Germinal center (tissue), 1 donor: Measurements from ENCODE around the gene SOWAHA.
A peak's percentile ranks its signal among the peaks of the same experiment; 100 is the strongest.

Source experiments
- DNase-seq: peaks from one replicate; pipeline ENCODE4 v3.0.0; 2012; ENCODE audit warnings: mixed read lengths, low spot score

SOWAHA gene

GRCh38 chr5:132812781-132813598, at the start of gene SOWAHA:
SOWAHA (plus strand) TSS chr5:132813302; CDS start chr5:132813622, 320 bp downstream.
- peak; percentile 33 for DNase-seq

DNA sequence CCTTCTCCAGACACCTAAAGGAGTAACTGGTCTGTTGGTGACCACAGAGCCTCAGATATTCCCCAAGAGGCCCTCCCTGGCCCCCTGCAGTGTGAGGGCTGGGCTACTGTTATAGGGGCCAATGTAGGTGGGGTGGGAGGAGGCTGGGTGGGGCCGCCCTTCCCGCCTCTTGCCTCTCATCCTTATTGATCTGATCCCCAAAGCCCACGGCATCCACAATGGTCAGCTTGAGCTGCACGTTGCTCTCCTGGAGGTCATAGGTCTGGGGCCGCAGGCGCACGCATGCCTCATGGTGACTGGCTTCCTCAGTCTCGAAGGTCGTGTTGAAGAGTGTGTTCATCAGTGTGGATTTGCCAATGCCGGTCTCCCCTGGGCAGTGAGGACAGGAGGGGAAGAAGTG, 49.1 kb upstream of the SOWAHA start:
- no peak for DNase-seq

- DNase-seq = no peak
Measured at GRCh38 chr5:132764671-132765238, 48.3 kb upstream of the SOWAHA start.

GRCh38 chr5:132765311-132766019, 47.6 kb upstream of the SOWAHA start:
- DNase-seq = no peak

DNA sequence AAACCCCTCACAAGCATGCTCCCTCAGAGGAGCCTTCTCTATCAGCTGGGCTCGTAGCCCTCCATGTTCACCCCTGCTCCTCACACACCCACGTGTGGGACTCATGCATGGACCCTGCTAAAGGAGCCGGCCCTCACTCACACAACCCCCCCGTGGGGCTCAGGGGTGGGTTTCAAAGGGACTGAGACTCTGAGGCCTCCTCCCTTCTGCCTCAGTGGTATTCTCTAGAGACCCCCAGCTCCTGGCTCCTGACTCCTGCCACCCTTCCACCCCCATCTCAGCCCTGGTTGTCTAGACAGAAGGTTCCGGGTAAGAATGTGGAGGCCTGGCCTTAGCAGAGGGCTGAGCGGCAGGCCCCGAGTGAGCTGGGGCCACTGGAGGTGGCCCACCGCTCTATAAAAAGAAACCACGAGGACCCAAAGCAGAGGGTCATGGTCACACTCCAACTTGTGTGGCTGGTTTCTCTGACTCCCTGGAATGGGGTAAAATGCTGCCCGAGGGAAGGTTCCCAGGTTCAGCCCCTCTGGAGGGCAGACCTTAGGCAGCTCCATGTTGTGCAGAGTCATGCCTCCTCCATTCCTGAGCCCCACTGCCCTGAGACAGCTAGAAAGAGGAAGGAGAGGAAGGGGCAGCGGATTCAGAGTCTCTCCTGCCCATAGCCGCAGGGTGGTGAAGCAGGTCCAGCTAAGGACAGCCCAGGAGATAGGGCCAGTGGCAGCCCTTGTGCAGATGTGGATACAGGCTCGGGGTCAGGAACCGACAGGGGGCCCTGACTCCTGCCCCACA, 46.9 kb upstream of the SOWAHA start:
- no peak for DNase-seq

GRCh38 chr5:132766806-132767055, 46.4 kb upstream of the SOWAHA start:
- DNase-seq = no peak

DNA sequence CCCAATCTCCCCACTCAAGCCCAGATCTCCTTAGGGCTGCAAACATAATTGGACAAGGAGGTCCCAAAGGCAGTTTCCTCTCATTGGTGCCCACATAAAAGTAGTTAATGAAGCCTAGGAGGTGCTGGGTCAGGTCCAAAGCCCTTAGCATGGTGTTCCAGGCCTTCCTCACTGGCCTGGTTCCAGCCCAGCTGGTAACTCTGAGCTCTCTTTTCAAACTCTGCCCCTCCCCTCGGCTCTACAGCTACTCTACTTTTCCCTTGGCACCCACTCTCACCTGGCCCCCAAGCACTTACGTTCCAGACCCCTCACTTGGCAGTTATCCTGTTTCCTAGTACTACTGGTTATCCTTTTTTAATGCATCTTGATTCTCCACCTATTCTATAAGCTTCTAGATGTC, 46.0 kb upstream of the SOWAHA start:
- no peak for DNase-seq

- DNase-seq = no peak
Measured at GRCh38 chr5:132768485-132768868, 44.6 kb upstream of the SOWAHA start.

DNA sequence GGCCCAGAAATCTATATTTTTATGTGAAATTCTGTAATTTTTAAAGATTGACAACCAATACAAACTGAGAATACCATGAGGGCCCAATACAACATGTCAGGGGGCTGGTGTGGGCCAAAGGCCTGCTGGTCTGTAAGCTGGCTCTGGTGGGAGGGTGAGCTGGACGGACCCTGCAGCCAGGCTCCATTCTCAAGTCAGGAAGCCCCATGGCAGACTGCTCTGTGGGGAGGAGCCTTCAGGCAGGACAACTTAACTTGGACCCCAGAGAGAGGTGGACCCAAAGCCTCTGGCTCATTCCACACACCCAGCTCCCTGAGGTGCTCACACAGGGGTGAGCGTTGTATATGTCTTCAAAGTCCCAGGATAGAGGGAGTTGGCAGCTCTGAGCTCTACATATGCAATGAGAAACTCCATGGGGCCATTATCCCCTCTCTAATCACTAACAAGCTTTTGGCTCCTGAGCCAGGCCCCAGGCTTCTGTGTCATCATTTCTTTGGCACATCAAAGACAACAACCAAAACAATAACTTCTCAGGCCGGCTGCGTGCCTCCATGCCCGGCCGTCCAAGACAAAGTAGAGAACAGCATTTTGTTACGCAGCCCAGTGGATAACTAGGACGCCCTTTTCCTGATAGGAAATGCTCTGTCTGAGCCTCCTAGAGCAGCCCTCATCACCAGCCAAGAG, 42.5 kb upstream of the SOWAHA start:
- no peak for DNase-seq

- DNase-seq = no peak
Measured at GRCh38 chr5:132771503-132771998, 41.6 kb upstream of the SOWAHA start.

DNA sequence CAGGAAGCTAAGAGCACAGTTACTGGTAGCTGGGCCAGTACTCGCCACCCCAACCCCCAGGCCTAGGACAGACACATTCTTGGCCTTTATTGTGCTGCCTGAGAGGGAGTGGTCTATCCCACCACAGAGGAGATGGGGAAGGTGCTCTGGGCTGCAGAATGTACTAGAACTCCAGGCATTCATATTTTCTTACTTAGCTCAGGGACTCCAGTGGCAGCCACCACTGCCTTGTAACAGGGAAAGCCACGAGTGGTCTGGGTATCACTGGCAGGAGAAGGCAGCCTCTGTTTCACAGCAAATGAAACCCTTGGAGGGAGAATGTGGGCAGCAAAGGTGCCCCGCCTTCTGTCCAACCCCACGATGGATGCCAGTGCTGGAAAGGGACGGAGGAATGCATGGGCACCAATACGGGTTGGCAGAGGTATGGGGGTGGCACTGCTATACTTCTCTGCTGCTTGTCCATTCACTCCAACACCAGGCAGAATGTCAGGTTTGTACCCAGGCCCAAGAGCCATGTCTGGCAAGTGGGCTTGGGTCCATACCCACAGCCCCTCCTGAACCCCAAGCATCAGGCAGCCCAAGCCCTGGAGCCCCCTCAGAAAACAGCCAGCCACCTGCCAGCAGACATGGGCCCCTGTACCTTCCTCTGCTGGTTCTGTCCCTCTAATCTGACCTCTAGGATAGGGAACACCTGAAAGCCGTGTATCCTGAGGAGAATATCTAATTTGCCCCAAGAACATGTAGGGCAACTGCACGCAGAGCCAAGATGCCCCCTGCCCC, 40.6 kb upstream of the SOWAHA start:
- DNase-seq = no peak

GRCh38 chr5:132773114-132773513, 40.0 kb upstream of the SOWAHA start:
- no peak for DNase-seq

DNA sequence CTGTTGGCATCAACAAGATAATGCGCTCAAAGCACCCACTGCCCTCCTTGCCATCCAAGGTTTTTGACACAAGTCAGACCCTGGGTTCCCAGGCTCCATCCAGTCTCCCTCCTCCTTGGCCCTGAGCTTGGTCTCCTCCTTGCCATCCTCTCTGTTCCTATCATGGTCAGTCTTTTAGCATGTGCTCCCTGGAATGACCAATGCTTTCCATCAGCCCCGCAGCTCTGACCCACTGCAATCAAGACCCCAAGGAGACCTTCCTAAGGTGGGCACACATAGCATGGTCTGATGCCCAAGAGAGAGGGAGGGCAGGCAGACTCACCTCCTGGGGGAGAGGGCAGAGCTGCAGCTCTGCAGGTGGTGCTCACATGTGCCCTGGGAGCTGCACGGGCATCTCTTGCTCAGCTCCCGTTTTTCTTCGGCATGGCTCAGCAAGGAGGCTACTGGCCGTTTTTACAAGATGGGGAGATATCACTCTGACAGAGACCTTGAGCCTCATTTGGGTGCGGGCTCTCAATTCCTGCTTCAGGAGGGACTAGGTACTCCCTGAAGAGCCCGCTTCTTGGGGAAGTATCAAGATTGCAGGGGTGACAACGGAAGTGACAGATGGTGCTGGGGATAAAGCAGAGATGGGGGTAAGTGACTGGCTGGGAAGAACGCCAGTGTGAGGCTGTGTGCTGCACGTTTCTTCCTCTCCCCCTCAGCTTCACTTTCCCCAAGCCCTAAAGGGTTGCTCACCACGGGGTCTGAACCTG, 39.3 kb upstream of the SOWAHA start:
- DNase-seq = no peak

- DNase-seq = no peak
Measured at GRCh38 chr5:132774406-132774805, 38.7 kb upstream of the SOWAHA start.

GRCh38 chr5:132774896-132775295, 38.2 kb upstream of the SOWAHA start:
- DNase-seq = no peak

GRCh38 chr5:132775476-132775961, 37.6 kb upstream of the SOWAHA start:
- no peak for DNase-seq

- no peak for DNase-seq
Measured at GRCh38 chr5:132776131-132776937, 36.8 kb upstream of the SOWAHA start.

DNA sequence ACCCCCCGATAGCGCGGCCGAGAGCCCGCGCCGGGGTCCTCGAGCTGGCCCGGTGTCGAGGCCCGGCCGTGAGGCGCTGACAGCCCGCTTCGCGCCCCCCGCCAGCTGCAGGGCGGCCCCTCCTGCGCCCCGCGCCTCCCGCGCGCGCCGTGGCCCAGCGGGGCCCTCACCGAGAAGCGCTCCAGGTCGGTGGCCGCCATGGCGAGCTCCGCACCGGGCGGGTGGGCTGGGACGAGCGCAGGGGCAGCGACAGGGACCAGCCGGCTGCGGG, 36.2 kb upstream of the SOWAHA start:
- no peak for DNase-seq

- peak; percentile 64 for DNase-seq
Measured at GRCh38 chr5:132777209-132778069, 35.7 kb upstream of the SOWAHA start, which contains the start of gene SEPTIN8. SEPTIN8 (minus strand) TSS chr5:132777239; CDS start chr5:132777137, 102 bp downstream.
